Erythroblast (primary cell): ENCODE data around the gene SNTB2.

Experiments used
- DNase-seq, 2 experiments: peaks; one replicate each; lab custom pipeline; 2025; lab: John Stamatoyannopoulos, UW
- GATA1 ChIP-seq: IDR thresholded peaks from 2 replicates; pipeline ENCODE4 v1.6.1; 2011; ENCODE audit warnings: low read depth, mild to moderate bottlenecking, control low read depth, low read length, moderate library complexity
- POLR2A ChIP-seq: IDR thresholded peaks from 2 replicates; pipeline ENCODE4 v1.6.1; 2011; ENCODE audit warnings: mild to moderate bottlenecking, low read length

SNTB2 gene

GRCh38 chr16:69190598-69190997, 3.6 kb downstream of the SNTB2 start:
- TF ChIP-seq GATA1 = no peak
- no peak for TF ChIP-seq POLR2A
- DNase-seq = no peak

DNA sequence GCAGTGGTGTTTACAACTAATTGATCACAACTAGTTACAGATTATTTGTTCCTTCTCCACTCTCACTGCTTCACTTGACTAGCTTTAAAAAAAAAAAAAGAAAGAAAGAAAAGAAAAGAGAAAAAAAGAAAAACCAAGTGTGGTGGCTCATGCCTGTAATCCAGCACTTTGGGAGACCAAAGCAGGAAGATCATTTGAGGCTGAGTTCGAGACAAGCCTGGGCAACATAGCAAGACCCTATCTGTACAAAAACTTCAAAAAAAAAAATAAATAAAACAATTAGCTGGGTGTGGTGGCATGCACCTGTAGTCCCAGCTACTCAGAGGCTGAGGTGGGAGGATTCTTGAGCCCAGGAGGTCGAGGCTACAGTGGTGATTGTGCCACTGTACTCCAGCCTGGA, 4.2 kb downstream of the SNTB2 start:
- no peak for DNase-seq
- TF ChIP-seq POLR2A (no peak), GATA1 (no peak)

DNA sequence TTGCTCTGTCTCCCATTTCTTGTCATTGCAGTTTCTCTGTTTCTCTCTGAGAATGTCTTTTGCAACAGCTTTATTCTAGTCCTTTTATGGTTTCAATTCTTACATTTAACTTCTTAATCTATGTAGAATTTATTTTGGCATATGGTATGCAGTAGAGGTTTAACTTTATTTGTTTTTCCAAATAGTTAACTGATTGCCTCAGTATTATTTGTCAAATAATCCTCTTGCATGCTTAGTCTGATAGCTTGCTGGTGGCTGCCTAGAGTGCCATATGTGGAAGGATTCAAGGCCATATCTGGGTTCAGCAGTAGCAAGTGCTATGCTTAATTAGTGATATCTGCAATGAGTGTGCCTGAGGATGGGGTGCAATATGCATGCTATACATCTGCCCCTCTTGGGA, 6.9 kb downstream of the SNTB2 start:
- TF ChIP-seq POLR2A (no peak), GATA1 (no peak)
- DNase-seq = peak; percentile 27 to 73

DNA sequence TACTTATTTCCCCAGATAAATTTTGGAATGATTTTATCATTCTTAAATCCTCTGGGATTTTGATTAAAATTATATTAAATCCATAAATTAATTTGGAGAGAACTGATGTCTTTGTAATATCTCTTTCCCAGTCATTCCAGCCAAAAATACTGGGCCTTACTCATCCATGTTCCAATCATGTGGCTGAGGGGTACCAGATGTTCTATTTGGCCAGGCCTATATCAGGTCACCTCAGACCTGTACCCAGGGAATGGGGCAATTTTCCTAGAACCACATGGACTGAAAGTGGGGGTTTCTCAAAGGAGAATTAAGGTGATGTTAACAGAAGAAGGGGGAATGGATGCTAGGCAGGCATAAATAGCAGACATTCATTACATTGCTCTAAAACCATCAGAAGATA, 7.5 kb downstream of the SNTB2 start:
- DNase-seq = no peak
- TF ChIP-seq POLR2A (no peak), GATA1 (no peak)

GRCh38 chr16:69195369-69196029, 8.5 kb downstream of the SNTB2 start:
- DNase-seq = no peak
- TF ChIP-seq POLR2A = no peak
- no peak for TF ChIP-seq GATA1

- TF ChIP-seq GATA1 (no peak), POLR2A (no peak)
- DNase-seq = no peak
Observed at GRCh38 chr16:69197573-69197972, 10.6 kb downstream of the SNTB2 start.

DNA sequence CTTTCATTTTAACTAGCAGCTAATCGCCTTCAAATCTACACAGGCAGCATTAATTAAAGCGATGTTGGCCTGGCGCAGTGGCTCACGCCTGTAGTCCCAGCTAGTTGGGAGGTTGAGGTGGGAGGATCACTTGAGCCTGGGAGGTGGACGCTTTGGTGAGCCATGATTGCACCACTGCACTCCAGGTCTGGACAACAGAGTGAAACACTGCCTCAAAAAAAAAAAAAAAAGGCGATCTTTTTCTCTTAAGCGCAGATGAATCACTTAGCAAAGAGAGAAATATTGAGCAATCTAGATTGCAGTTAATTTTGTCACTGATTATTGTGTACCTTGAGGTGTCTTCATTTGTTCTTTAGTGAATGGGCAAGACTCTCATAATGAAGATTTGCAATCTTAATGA, 12.4 kb downstream of the SNTB2 start:
- DNase-seq = no peak

GRCh38 chr16:69201291-69201690, 14.3 kb downstream of the SNTB2 start:
- no peak for DNase-seq
- TF ChIP-seq GATA1 (no peak), POLR2A (no peak)

More for the DNA sequence above, 12.4 kb downstream of the SNTB2 start:
- no peak for TF ChIP-seq POLR2A
- TF ChIP-seq GATA1 = no peak

DNA sequence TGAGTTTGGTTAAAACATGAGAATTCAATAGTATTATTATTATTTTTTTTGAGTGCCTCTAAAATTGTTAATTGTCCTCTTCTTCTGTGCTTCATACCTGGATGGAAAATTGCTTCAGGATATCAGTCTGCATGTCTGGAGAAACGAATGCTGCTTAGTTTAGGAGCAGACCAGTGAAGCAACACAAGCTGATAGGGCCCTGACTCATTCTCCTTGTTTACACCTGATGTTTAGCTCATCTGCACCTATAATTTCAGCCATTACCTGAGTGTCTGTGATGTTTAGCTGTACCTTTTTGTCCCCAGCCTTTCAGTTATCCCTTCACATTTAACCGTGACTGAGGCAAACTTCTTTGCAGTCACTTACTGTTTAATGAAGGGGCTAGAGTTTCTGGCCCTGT, 14.8 kb downstream of the SNTB2 start:
- no peak for DNase-seq
- TF ChIP-seq GATA1 (no peak), POLR2A (no peak)

- DNase-seq = no peak
- TF ChIP-seq POLR2A = no peak
- no peak for TF ChIP-seq GATA1
Observed at GRCh38 chr16:69204172-69204571, 17.2 kb downstream of the SNTB2 start.

DNA sequence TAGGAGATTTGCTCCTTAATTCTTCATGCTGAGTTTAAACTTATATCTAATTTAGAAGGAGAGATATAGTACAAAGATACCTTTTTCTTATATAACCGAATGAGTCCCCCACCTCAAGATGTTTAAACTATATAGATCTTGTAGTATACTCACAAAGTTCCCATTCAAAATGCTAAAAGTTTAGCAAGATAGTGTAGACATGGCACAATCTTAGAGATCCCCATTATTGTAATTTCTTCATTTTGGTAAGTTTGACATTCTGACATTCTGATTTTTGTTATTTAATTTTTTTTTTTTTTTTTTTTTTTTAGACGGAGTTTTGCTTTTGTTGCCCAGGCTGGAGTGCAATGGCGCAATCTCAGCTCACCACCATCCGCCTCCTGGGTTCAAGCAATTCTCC, 22.8 kb downstream of the SNTB2 start:
- no peak for DNase-seq
- no peak for TF ChIP-seq POLR2A
- no peak for TF ChIP-seq GATA1

DNA sequence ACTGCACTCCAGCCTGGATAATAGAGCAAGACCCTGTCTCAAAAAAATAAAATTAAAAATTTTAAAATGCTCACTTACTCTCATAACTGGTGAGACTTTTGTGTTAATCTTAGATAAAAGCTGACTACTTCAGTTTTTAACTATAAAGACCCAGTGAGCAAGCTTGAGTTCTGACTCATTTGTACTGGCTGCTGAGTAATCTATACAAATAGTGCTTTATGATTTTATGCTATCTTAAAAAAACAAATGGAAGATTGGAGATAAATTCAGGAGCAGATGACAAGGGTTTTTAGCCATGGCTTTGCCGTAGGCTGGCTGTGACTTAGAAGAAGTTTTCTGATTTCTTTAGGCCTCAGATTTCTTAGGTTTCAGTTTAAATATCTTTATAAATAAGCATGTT, 30.5 kb downstream of the SNTB2 start:
- TF ChIP-seq POLR2A = no peak
- no peak for TF ChIP-seq GATA1
- peak in 1 of 2 experiments; percentile 19 for DNase-seq

DNA sequence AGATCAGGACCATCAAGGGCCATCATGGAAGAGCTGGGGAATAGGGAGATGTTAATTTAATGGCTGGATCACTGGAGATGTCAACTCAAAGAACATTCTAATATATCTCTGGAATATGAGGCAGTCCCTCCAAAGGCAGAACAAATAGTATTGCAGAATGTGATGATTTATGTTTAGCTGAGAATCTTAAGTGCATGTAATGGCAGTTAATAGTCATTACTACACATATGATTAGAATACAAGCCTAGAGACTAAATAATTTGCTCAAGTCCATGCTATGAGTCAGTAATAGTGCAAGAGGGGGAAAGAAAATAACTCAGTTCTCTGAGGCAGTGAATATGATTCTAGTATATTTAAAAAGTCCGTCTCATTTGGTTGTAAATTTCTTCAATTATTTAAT, 32.3 kb downstream of the SNTB2 start:
- DNase-seq = no peak
- TF ChIP-seq POLR2A (no peak), GATA1 (no peak)

GRCh38 chr16:69223882-69224281, 36.9 kb downstream of the SNTB2 start:
- TF ChIP-seq POLR2A (no peak), GATA1 (no peak)
- no peak for DNase-seq

DNA sequence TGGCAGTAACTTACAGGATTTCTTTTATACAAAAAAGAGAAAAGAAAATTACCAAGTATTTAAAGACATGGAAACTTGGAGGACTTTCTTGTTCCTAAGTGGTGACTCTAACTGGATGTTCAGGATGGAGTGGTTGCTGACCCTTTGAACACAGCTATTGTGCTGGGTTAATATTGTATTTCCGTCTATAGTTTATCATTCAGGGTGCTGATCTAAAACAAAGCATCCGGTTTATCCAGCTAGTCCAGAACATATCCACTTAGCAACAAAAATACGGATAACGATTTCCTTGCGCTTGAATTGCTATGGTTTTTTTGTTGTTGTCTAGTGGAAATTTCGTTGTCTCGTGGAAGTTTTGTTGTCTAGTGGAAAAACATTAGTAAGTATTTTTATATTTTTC, 38.2 kb downstream of the SNTB2 start:
- DNase-seq = no peak
- no peak for TF ChIP-seq POLR2A
- TF ChIP-seq GATA1 = no peak
